HG03097 (cell line): ENCODE results near the gene PIP5K1B.

ENCODE experiments used
- ATAC-seq: cut with Tn5 transposase; IDR thresholded peaks from one replicate; pipeline ENCODE4 v1.9.1; 2021; ENCODE audit not compliant: unreplicated experiment, low FRiP score

Gene PIP5K1B

GRCh38 chr9:68733021-68733405 is 28.0 kb downstream of the PIP5K1B start:
- ATAC-seq = no peak

GRCh38 chr9:68738358-68738757 is 33.3 kb downstream of the PIP5K1B start:
- ATAC-seq = no peak

- no peak for ATAC-seq
These were observed 34.7 kb downstream of the PIP5K1B start for GRCh38 chr9:68739621-68740174.

- ATAC-seq = no peak
These were observed 35.5 kb downstream of the PIP5K1B start for GRCh38 chr9:68740561-68740960.

- ATAC-seq = no peak
These were observed 36.2 kb downstream of the PIP5K1B start for GRCh38 chr9:68741234-68741633.

GRCh38 chr9:68741704-68742332 is 36.8 kb downstream of the PIP5K1B start:
- no peak for ATAC-seq

- ATAC-seq = no peak
These were observed 37.3 kb downstream of the PIP5K1B start for GRCh38 chr9:68742333-68742730.

GRCh38 chr9:68744426-68744825 is 39.4 kb downstream of the PIP5K1B start:
- ATAC-seq = no peak

- no peak for ATAC-seq
These were observed 41.5 kb downstream of the PIP5K1B start for GRCh38 chr9:68746525-68746924.

GRCh38 chr9:68747043-68747533 is 42.0 kb downstream of the PIP5K1B start:
- ATAC-seq = no peak

- no peak for ATAC-seq
These were observed 44.1 kb downstream of the PIP5K1B start for GRCh38 chr9:68749135-68749534.

GRCh38 chr9:68749579-68750159 is 44.6 kb downstream of the PIP5K1B start:
- no peak for ATAC-seq

GRCh38 chr9:68750255-68750654 is 45.2 kb downstream of the PIP5K1B start:
- ATAC-seq = no peak

- ATAC-seq = no peak
These were observed 45.7 kb downstream of the PIP5K1B start for GRCh38 chr9:68750786-68751185.

GRCh38 chr9:68751556-68751955 is 46.5 kb downstream of the PIP5K1B start:
- ATAC-seq = no peak

- ATAC-seq = no peak
These were observed 50.0 kb downstream of the PIP5K1B start for GRCh38 chr9:68755051-68755450.

GRCh38 chr9:68755752-68756151 is 50.7 kb downstream of the PIP5K1B start:
- ATAC-seq = no peak

GRCh38 chr9:68759981-68760673 is 55.1 kb downstream of the PIP5K1B start:
- ATAC-seq = no peak

- ATAC-seq = no peak
These were observed 55.8 kb downstream of the PIP5K1B start for GRCh38 chr9:68760674-68761333.

- ATAC-seq = no peak
These were observed 57.5 kb downstream of the PIP5K1B start for GRCh38 chr9:68762570-68762969.

- ATAC-seq = no peak
These were observed 58.1 kb downstream of the PIP5K1B start for GRCh38 chr9:68763104-68763503.
